ENCODE measurements around the gene TESK2.
"Not testable (repeated sequence)": the region's sequence is repeated elsewhere in the genome, so short reads cannot be mapped to it uniquely, and the experiment has no call there.

The TESK2 gene

DNA sequence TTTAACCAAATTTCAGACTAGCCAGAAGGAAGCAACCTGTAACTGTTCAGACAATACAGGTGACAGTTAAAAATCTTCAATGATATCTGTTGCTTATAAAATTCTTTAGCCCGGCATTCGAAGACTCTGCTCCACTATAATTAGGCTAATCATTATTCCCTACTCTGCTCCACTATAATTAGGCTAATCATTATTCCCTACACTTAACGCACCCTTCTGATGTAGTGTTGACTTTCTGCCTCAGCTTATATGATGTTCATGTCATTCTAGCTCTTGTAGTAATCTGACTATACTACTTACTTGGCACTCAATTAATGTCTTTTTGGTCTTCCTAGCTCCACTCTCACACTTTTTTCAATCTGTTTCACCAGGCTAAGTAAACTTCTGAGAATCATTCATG, 13.3 kb downstream of the TESK2 start:
- Histone ChIP-seq H3K9ac (no peak overlapping the region), H3K9me3 (no peaks in the 10 kb centered on the region), H3K4me3 (no peak overlapping the region), H3K36me3 (no peaks in the 10 kb centered on the region), H4K20me1 (no peaks in the 10 kb centered on the region), H3K4me2 (no peak overlapping the region), H3K27ac (no peak overlapping the region), H3K27me3 (no peaks in the 10 kb centered on the region), H3K4me1 (no peaks in the 10 kb centered on the region)
- no peak for TF ChIP-seq Cebpa-rat (IDR thresholded peaks at IDR 0.05)

GRCh38 chr1:45474194-45474593, 16.8 kb downstream of the TESK2 start:
- not testable (repeated sequence) for H3K4me2 ChIP-seq, H3K27ac ChIP-seq, H3K4me3 ChIP-seq, H3K4me1 ChIP-seq, H3K9me3 ChIP-seq, H3K9ac ChIP-seq, H3K27me3 ChIP-seq, H3K36me3 ChIP-seq, H4K20me1 ChIP-seq

GRCh38 chr1:45473302-45473701, 17.7 kb downstream of the TESK2 start:
- no peak overlapping the region for H3K4me3 ChIP-seq
- TF ChIP-seq Cebpa-rat (IDR thresholded peaks at IDR 0.05): no peak
- H3K36me3 ChIP-seq: no peaks in the 10 kb centered on the region
- H3K9ac ChIP-seq: no peak overlapping the region
- no peaks in the 10 kb centered on the region for H3K27me3 ChIP-seq
- no peak overlapping the region for H3K4me2 ChIP-seq
- H3K9me3 ChIP-seq: no peaks in the 10 kb centered on the region
- no peaks in the 10 kb centered on the region for H3K4me1 ChIP-seq
- no peak overlapping the region for H3K27ac ChIP-seq
- no peaks in the 10 kb centered on the region for H4K20me1 ChIP-seq

DNA sequence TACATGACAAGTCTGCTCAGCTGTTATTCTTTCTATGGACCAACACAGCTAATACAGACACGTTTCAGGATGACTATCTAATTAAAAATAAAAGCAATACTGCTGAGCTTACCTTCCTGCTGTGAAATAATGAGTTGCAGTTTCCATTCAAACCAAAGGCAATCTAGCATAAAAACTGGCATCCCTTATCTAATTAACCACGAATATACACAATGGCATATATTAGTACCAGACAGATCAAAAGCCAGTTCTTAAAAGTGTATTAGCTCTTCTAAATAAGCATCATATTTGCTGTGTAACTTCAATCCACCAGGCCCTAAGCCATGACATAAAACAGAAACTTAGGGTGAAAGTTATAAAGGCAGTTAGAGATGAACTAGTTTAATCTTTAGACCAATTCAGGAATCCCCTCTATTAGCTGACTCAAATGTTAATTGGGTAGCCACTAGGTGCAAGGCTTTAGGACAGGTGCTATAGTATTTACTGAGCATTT, 20.6 kb downstream of the TESK2 start:
- Histone ChIP-seq H3K9ac (no peak overlapping the region), H3K27ac (no peak overlapping the region), H3K27me3 (no peaks in the 10 kb centered on the region), H3K4me2 (no peak overlapping the region), H3K9me3 (no peaks in the 10 kb centered on the region), H3K36me3 (no peaks in the 10 kb centered on the region), H4K20me1 (no peaks in the 10 kb centered on the region), H3K4me3 (no peak overlapping the region), H3K4me1 (peaks cover 18% of the 10 kb centered on the region)
- TF ChIP-seq Cebpa-rat (IDR thresholded peaks at IDR 0.05): no peak

GRCh38 chr1:45467353-45467752, 23.6 kb downstream of the TESK2 start:
- H3K36me3 ChIP-seq, H3K9me3 ChIP-seq, H3K9ac ChIP-seq, H3K4me3 ChIP-seq, H4K20me1 ChIP-seq, H3K27me3 ChIP-seq, H3K27ac ChIP-seq: not testable (repeated sequence)
- peak overlapping the region; percentile 51 for H3K4me2 ChIP-seq
- peaks cover 18% of the 10 kb centered on the region for H3K4me1 ChIP-seq

DNA sequence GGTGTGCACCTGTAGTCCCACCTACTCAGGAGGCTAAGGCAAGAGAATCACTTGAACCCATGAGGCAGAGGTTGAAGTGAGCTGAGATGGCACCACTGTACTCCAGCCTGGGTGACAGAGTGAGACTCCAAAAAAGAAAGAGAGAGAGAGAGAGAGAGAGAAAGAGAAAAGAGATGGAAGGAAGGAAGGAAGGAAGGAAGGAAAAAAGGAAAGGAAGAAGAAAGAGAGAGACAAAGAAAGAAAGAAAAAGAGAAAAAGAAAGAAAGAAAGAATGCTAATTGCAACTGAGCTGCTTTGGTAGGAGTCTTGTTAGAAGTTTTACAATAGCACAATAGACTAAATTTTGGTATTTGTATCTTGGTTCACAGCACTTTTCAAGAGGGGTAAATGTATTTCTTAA, 25.7 kb downstream of the TESK2 start:
- H4K20me1 ChIP-seq: no peaks in the 10 kb centered on the region
- H3K4me2 ChIP-seq: no peak overlapping the region
- no peaks in the 10 kb centered on the region for H3K27me3 ChIP-seq
- H3K4me3 ChIP-seq: no peak overlapping the region
- H3K36me3 ChIP-seq: no peaks in the 10 kb centered on the region
- TF ChIP-seq Cebpa-rat (IDR thresholded peaks at IDR 0.05): no peak
- H3K27ac ChIP-seq: no peak overlapping the region
- no peaks in the 10 kb centered on the region for H3K9me3 ChIP-seq
- H3K9ac ChIP-seq: no peak overlapping the region
- peaks cover 18% of the 10 kb centered on the region for H3K4me1 ChIP-seq

DNA sequence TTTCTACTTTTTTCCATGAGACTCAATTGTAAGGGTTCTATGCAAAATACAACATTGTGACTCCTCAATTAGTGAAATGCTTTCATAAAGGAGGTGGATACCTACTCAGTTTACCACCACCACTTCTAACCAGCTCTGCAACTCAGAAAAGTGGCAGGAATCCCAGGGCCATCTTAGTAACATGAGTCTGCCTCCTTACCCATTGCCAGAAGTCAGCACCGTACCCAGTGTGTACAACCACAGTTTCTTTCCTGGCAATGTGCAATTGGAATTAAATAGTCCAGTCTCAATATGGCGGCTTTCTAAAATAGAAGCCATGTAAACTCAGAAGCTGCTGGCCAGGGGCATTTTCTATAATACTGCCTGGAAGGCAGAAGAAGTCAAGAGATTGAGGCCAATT, 32.1 kb downstream of the TESK2 start:
- no peak overlapping the region for H3K9ac ChIP-seq
- H3K4me2 ChIP-seq: no peak overlapping the region
- H3K36me3 ChIP-seq: no peaks in the 10 kb centered on the region
- H3K27me3 ChIP-seq: no peaks in the 10 kb centered on the region
- TF ChIP-seq Cebpa-rat (IDR thresholded peaks at IDR 0.05): no peak
- H3K9me3 ChIP-seq: no peaks in the 10 kb centered on the region
- H3K4me3 ChIP-seq: no peak overlapping the region
- H3K4me1 ChIP-seq: no peaks in the 10 kb centered on the region
- no peak overlapping the region for H3K27ac ChIP-seq
- H4K20me1 ChIP-seq: no peaks in the 10 kb centered on the region

GRCh38 chr1:45456531-45456930, 34.4 kb downstream of the TESK2 start:
- H3K27ac ChIP-seq: no peak overlapping the region
- H3K9ac ChIP-seq: no peak overlapping the region
- no peaks in the 10 kb centered on the region for H3K4me1 ChIP-seq
- no peaks in the 10 kb centered on the region for H4K20me1 ChIP-seq
- H3K4me2 ChIP-seq: no peak overlapping the region
- no peaks in the 10 kb centered on the region for H3K9me3 ChIP-seq
- H3K36me3 ChIP-seq: no peaks in the 10 kb centered on the region
- H3K4me3 ChIP-seq: no peak overlapping the region
- no peak for TF ChIP-seq Cebpa-rat (IDR thresholded peaks at IDR 0.05)
- H3K27me3 ChIP-seq: no peaks in the 10 kb centered on the region

DNA sequence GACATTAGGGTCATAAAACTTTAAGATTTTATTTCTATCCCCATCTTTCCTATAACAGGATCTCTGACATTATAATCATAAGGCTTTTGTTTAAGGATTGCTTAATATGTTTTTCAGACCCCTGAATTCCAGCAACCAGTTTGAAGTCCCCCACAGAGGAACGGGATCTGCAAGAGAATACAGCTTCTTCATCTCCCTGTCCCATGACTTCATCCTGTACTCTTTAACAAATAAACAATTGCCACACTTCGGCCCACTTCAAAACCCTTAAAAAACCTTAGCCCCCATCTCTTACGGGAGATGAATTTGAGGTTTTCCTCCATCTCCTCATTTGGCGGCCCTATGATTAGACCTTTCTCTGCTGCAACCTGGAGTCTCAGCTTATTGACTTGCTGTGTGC, 35.8 kb downstream of the TESK2 start:
- Histone ChIP-seq H3K4me2 (no peak overlapping the region), H3K27ac (no peak overlapping the region), H3K4me1 (no peaks in the 10 kb centered on the region), H3K9ac (no peak overlapping the region), H4K20me1 (no peaks in the 10 kb centered on the region), H3K4me3 (no peak overlapping the region), H3K36me3 (no peaks in the 10 kb centered on the region), H3K9me3 (no peaks in the 10 kb centered on the region), H3K27me3 (no peaks in the 10 kb centered on the region)
- no peak for TF ChIP-seq Cebpa-rat (IDR thresholded peaks at IDR 0.05)

- no peak overlapping the region for H3K27ac ChIP-seq
- no peaks in the 10 kb centered on the region for H3K9me3 ChIP-seq
- no peaks in the 10 kb centered on the region for H3K27me3 ChIP-seq
- H3K4me1 ChIP-seq: no peaks in the 10 kb centered on the region
- no peaks in the 10 kb centered on the region for H4K20me1 ChIP-seq
- TF ChIP-seq Cebpa-rat (IDR thresholded peaks at IDR 0.05): no peak
- H3K4me3 ChIP-seq: no peak overlapping the region
- H3K9ac ChIP-seq: no peak overlapping the region
- no peaks in the 10 kb centered on the region for H3K36me3 ChIP-seq
- no peak overlapping the region for H3K4me2 ChIP-seq
These were observed 36.5 kb downstream of the TESK2 start for GRCh38 chr1:45454464-45454863.

GRCh38 chr1:45452503-45452902, 38.5 kb downstream of the TESK2 start:
- Histone ChIP-seq H3K4me3 (no peak overlapping the region), H3K36me3 (no peaks in the 10 kb centered on the region)

More at GRCh38 chr1:45452503-45452902, 38.5 kb downstream of the TESK2 start:
- Histone ChIP-seq H3K9me3 (no peaks in the 10 kb centered on the region), H4K20me1 (no peaks in the 10 kb centered on the region), H3K4me1 (no peaks in the 10 kb centered on the region), H3K9ac (no peak overlapping the region), H3K27ac (no peak overlapping the region), H3K4me2 (no peak overlapping the region), H3K27me3 (no peaks in the 10 kb centered on the region)
- no peak for TF ChIP-seq Cebpa-rat (IDR thresholded peaks at IDR 0.05)
